ENCODE results near the gene SETDB2. TPM values are rescaled to one million over a fixed set of nuclear protein-coding genes. Genes with fewer than 3 reads are reported as not detected.

Gene SETDB2
- polyA plus RNA-seq, 1 donor (not counting 4 experiments of a cell fraction or from before 2014, with no cell fraction given) = 5.6 TPM

DNA sequence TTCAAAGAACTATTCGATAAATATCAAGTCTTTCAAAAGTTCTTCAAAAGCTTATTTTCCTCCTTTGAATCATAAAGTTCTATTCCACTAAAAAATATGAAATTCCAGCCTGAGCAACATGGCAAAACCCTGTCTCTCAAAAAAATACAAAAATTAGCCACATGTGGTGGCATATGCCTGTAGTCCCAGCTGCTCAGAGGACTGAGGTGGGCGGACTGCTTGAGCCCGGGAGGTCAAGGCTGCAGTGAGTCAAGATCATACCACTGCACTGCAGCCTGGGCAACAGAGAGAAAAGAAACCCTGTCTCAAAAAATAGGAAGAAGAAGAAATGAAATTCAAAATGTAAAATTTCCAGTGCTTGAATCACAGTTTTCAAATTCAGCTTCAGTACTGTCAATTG lies 24.8 kb upstream of the SETDB2 start:
- no peak overlapping the region for H3K9ac ChIP-seq (ENCODE audit: control insufficient read depth, extremely low read depth, insufficient read depth, low read length)
- H4K20me1 ChIP-seq (ENCODE audit: control insufficient read depth, extremely low read depth, insufficient read depth, low read length) = no peaks in the 10 kb centered on the region
- no peak for TF ChIP-seq EZH2 (IDR thresholded peaks at IDR 0.05; ENCODE audit: low read length)
- TF ChIP-seq, protein P1, sequence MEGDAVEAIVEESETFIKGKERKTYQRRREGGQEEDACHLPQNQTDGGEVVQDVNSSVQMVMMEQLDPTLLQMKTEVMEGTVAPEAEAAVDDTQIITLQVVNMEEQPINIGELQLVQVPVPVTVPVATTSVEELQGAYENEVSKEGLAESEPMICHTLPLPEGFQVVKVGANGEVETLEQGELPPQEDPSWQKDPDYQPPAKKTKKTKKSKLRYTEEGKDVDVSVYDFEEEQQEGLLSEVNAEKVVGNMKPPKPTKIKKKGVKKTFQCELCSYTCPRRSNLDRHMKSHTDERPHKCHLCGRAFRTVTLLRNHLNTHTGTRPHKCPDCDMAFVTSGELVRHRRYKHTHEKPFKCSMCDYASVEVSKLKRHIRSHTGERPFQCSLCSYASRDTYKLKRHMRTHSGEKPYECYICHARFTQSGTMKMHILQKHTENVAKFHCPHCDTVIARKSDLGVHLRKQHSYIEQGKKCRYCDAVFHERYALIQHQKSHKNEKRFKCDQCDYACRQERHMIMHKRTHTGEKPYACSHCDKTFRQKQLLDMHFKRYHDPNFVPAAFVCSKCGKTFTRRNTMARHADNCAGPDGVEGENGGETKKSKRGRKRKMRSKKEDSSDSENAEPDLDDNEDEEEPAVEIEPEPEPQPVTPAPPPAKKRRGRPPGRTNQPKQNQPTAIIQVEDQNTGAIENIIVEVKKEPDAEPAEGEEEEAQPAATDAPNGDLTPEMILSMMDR (optimal IDR thresholded peaks at IDR 0.05 in 1 of 3, IDR thresholded peaks at IDR 0.05 in 1 of 3, conservative IDR thresholded peaks at IDR 0.05 in 1 of 3; ENCODE audit: extremely low read depth in 1 of 3, insufficient read depth in 2 of 3, low read length in 3 of 3) = no peak
- no peaks in the 10 kb centered on the region for H3K9me3 ChIP-seq (ENCODE audit: control insufficient read depth, low read depth, low read length)
- FAIRE-seq = no peak
- H3K4me2 ChIP-seq (ENCODE audit: control insufficient read depth, extremely low read depth, insufficient read depth, low read depth, low read length) = no peak overlapping the region
- H3K4me3 ChIP-seq (ENCODE audit: control insufficient read depth in 2 of 3, extremely low read depth in 1 of 3, insufficient read depth in 2 of 3, low read depth in 1 of 3, low read length in 3 of 3) = no peak overlapping the region
- H3K9me1 ChIP-seq (ENCODE audit: control insufficient read depth, extremely low read depth, insufficient read depth, low read length) = no peaks in the 10 kb centered on the region
- H3K27me3 ChIP-seq (ENCODE audit: control insufficient read depth, extremely low read depth, insufficient read depth, low read length) = no peaks in the 10 kb centered on the region
- DNase-seq (ENCODE audit: low read depth, low spot score) = no peak
- dilution Hi-C loops (cut with MboI; ENCODE audit: extremely low pct_ligation_motif_present, low sequenced_read_pairs) = no loop called here
- no peak overlapping the region for H3K27ac ChIP-seq (ENCODE audit: control insufficient read depth, insufficient read depth, low read length)
- H3K36me3 ChIP-seq (ENCODE audit: control insufficient read depth in 2 of 2, extremely low read depth in 1 of 2, insufficient read depth in 2 of 2, low read length in 2 of 2) = no peaks in the 10 kb centered on the region
- no peak overlapping the region for H2AFZ ChIP-seq (ENCODE audit: control insufficient read depth, low read length)
- H3K79me2 ChIP-seq (ENCODE audit: control insufficient read depth, insufficient read depth, low read length) = no peaks in the 10 kb centered on the region
- H3K4me1 ChIP-seq (ENCODE audit: control insufficient read depth, extremely low read depth, insufficient read depth, low read length) = no peaks in the 10 kb centered on the region

DNA sequence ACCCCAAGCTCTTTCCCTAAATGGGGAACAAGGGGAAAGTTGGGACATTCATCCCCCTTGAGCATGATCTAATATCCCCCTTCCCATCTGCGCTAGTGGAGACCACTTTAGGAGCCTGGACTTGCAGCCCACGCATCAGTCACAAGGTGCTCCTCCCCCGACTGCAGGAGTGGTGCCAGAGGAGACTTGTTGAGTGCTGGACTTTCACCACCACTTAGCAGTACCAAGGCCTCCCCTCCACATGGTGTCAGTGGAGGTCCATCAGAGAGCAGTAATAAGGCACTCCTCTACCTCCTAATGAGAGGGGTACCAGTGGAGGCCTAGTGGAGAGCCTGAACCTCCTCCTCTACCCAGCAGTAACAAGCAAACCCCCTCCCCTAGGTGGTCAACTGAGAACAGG lies 22.7 kb upstream of the SETDB2 start:
- no peaks in the 10 kb centered on the region for H3K79me2 ChIP-seq (ENCODE audit: control insufficient read depth, insufficient read depth, low read length)
- H2AFZ ChIP-seq (ENCODE audit: control insufficient read depth, low read length) = no peak overlapping the region
- no peak overlapping the region for H3K27ac ChIP-seq (ENCODE audit: control insufficient read depth, insufficient read depth, low read length)
- no peaks in the 10 kb centered on the region for H4K20me1 ChIP-seq (ENCODE audit: control insufficient read depth, extremely low read depth, insufficient read depth, low read length)
- no peaks in the 10 kb centered on the region for H3K36me3 ChIP-seq (ENCODE audit: control insufficient read depth in 2 of 2, extremely low read depth in 1 of 2, insufficient read depth in 2 of 2, low read length in 2 of 2)
- FAIRE-seq (no peak), DNase-seq (ENCODE audit: low read depth, low spot score) (no peak)
- H3K9ac ChIP-seq (ENCODE audit: control insufficient read depth, extremely low read depth, insufficient read depth, low read length) = no peak overlapping the region
- H3K9me3 ChIP-seq (ENCODE audit: control insufficient read depth, low read depth, low read length) = no peaks in the 10 kb centered on the region
- H3K4me1 ChIP-seq (ENCODE audit: control insufficient read depth, extremely low read depth, insufficient read depth, low read length) = no peaks in the 10 kb centered on the region
- no peaks in the 10 kb centered on the region for H3K27me3 ChIP-seq (ENCODE audit: control insufficient read depth, extremely low read depth, insufficient read depth, low read length)
- no peaks in the 10 kb centered on the region for H3K9me1 ChIP-seq (ENCODE audit: control insufficient read depth, extremely low read depth, insufficient read depth, low read length)
- dilution Hi-C loops (cut with MboI; ENCODE audit: extremely low pct_ligation_motif_present, low sequenced_read_pairs) = no loop called here
- no peak overlapping the region for H3K4me2 ChIP-seq (ENCODE audit: control insufficient read depth, extremely low read depth, insufficient read depth, low read depth, low read length)
- TF ChIP-seq EZH2 (IDR thresholded peaks at IDR 0.05; ENCODE audit: low read length) = no peak
- TF ChIP-seq, protein P1 (optimal IDR thresholded peaks at IDR 0.05 in 1 of 3, IDR thresholded peaks at IDR 0.05 in 1 of 3, conservative IDR thresholded peaks at IDR 0.05 in 1 of 3; ENCODE audit: extremely low read depth in 1 of 3, insufficient read depth in 2 of 3, low read length in 3 of 3) = peak in 1 of 3 experiments; percentile 42
- no peak overlapping the region for H3K4me3 ChIP-seq (ENCODE audit: control insufficient read depth in 2 of 3, extremely low read depth in 1 of 3, insufficient read depth in 2 of 3, low read depth in 1 of 3, low read length in 3 of 3)

Data from keratinocyte (primary cell).